GM18508 (cell line): ENCODE results near the gene ST7.
A peak's percentile ranks its signal among the peaks of the same experiment; 100 is the strongest.

Experiments used
- ATAC-seq: cut with Tn5 transposase; IDR thresholded peaks from one replicate; pipeline ENCODE4 v1.9.1; 2021; ENCODE audit warnings: moderate number of reproducible peaks; ENCODE audit not compliant: insufficient read depth, unreplicated experiment

The ST7 gene

GRCh38 chr7:117208257-117208656 is 255.0 kb downstream of the ST7 start:
- ATAC-seq, result no peak

- ATAC-seq, result no peak
Observed at GRCh38 chr7:117210397-117210796, 257.1 kb downstream of the ST7 start.

- ATAC-seq, result no peak
Observed at GRCh38 chr7:117210908-117211307, 257.6 kb downstream of the ST7 start.

- ATAC-seq, result no peak
Observed at GRCh38 chr7:117211614-117212013, 258.3 kb downstream of the ST7 start.

GRCh38 chr7:117212969-117213877 is 259.9 kb downstream of the ST7 start:
- no peak for ATAC-seq

- ATAC-seq, result no peak
Observed at GRCh38 chr7:117216010-117216409, 262.7 kb downstream of the ST7 start.

- ATAC-seq, result no peak
Observed at GRCh38 chr7:117216436-117217069, 263.3 kb downstream of the ST7 start.

GRCh38 chr7:117217106-117218035 is 264.1 kb downstream of the ST7 start:
- ATAC-seq, result no peak

- ATAC-seq, result no peak
Observed at GRCh38 chr7:117218700-117219099, 265.4 kb downstream of the ST7 start.

GRCh38 chr7:117219485-117219884 is 266.2 kb downstream of the ST7 start:
- ATAC-seq, result no peak

- ATAC-seq, result no peak
Observed at GRCh38 chr7:117220836-117221235, 267.5 kb downstream of the ST7 start.

- ATAC-seq, result no peak
Observed at GRCh38 chr7:117225536-117225935, 272.2 kb downstream of the ST7 start.

- no peak for ATAC-seq
Observed at GRCh38 chr7:117227091-117227490, 273.8 kb downstream of the ST7 start.

- ATAC-seq, result no peak
Observed at GRCh38 chr7:117229350-117229749, 276.0 kb downstream of the ST7 start.

GRCh38 chr7:117230276-117231046 is 277.2 kb downstream of the ST7 start:
- peak; percentile 76 for ATAC-seq

- ATAC-seq, result no peak
Observed at GRCh38 chr7:117231047-117231359, 277.7 kb downstream of the ST7 start.

- no peak for ATAC-seq
Observed at GRCh38 chr7:117237646-117238045, 284.3 kb downstream of the ST7 start.

- no peak for ATAC-seq
Observed at GRCh38 chr7:117238472-117238871, 285.2 kb downstream of the ST7 start.

GRCh38 chr7:117238937-117239336 is 285.6 kb downstream of the ST7 start:
- ATAC-seq, result no peak

- no peak for ATAC-seq
Observed at GRCh38 chr7:117241088-117241487, 287.8 kb downstream of the ST7 start.
